ENCODE data around the gene LRP6. TPM values are rescaled to one million over a fixed set of nuclear protein-coding genes. Genes with fewer than 3 reads are reported as not detected.
"Not testable (repeated sequence)": the region's sequence is repeated elsewhere in the genome, so short reads cannot be mapped to it uniquely, and the experiment has no call there.

LRP6 gene
- total RNA-seq, 1 experiment from 2014 or later, result 22.0 TPM

- no peaks in the 10 kb centered on the region for H3K9me3 ChIP-seq (ENCODE audit: control insufficient read depth, insufficient read depth, low read depth, low read length)
- POLR2A ChIA-PET, result no interaction called here
- H3K4me3 ChIP-seq (ENCODE audit: low read depth in 2 of 2, low read length in 2 of 2), result no peak overlapping the region
- in situ Hi-C loops (cut with HindIII; ENCODE audit: low pct_unique_long_range_greater_than_20kb, low sequenced_read_pairs) (no loop called here), intact Hi-C loops (cut with micrococcal nuclease; ENCODE audit: unreplicated experiment) (no loop called here)
- no peaks in the 10 kb centered on the region for H3K36me3 ChIP-seq (ENCODE audit: control insufficient read depth, insufficient read depth, low read length)
- H3K4me1 ChIP-seq (ENCODE audit: control insufficient read depth, insufficient read depth, low read length), result no peaks in the 10 kb centered on the region
- no peaks in the 10 kb centered on the region for H3K27me3 ChIP-seq (ENCODE audit: control insufficient read depth, insufficient read depth, low read length)
- CTCF ChIA-PET, result no interaction called here
- no peak for ATAC-seq
- no peak for DNase-seq (ENCODE audit: low read depth, low spot score)
- BruUV-seq (replicated peaks), result no TSS peak
- H3K27ac ChIP-seq (ENCODE audit: low read length), result no peak overlapping the region
- TF ChIP-seq TCF7L2 (IDR thresholded peaks at IDR 0.05; ENCODE audit: low read depth, low read length) (no peak), REST (IDR thresholded peaks at IDR 0.05; ENCODE audit: insufficient read depth in 1 of 2, low read depth in 2 of 2, low read length in 1 of 2) (no peak), POLR2AphosphoS5 (IDR thresholded peaks at IDR 0.05; ENCODE audit: low read depth, low read length) (no peak), CTCF (IDR thresholded peaks at IDR 0.05) (no peak), SIN3A (IDR thresholded peaks at IDR 0.05; ENCODE audit: borderline replicate concordance, insufficient read depth, low read depth, low read length) (no peak)
These were observed 113.2 kb downstream of the LRP6 start for GRCh38 chr12:12153596-12153995.

GRCh38 chr12:12147111-12147510, 119.7 kb downstream of the LRP6 start:
- TF ChIP-seq POLR2AphosphoS5 (IDR thresholded peaks at IDR 0.05; ENCODE audit: low read depth, low read length) (no peak), SIN3A (IDR thresholded peaks at IDR 0.05; ENCODE audit: borderline replicate concordance, insufficient read depth, low read depth, low read length) (no peak), CTCF (IDR thresholded peaks at IDR 0.05) (no peak), REST (IDR thresholded peaks at IDR 0.05; ENCODE audit: insufficient read depth in 1 of 2, low read depth in 2 of 2, low read length in 1 of 2) (no peak), TCF7L2 (IDR thresholded peaks at IDR 0.05; ENCODE audit: low read depth, low read length) (no peak)
- in situ Hi-C loops (cut with HindIII; ENCODE audit: low pct_unique_long_range_greater_than_20kb, low sequenced_read_pairs), result no loop called here
- Histone ChIP-seq H3K9me3 (ENCODE audit: control insufficient read depth, insufficient read depth, low read depth, low read length) (no peaks in the 10 kb centered on the region), H3K4me3 (ENCODE audit: low read depth in 2 of 2, low read length in 2 of 2) (no peak overlapping the region), H3K4me1 (ENCODE audit: control insufficient read depth, insufficient read depth, low read length) (no peaks in the 10 kb centered on the region), H3K27ac (ENCODE audit: low read length) (no peak overlapping the region), H3K27me3 (ENCODE audit: control insufficient read depth, insufficient read depth, low read length) (no peaks in the 10 kb centered on the region), H3K36me3 (ENCODE audit: control insufficient read depth, insufficient read depth, low read length) (0 out of 2 replicates have a peak, but pooled peaks cover 3% of the 10 kb centered on the region)
- intact Hi-C loops (cut with micrococcal nuclease; ENCODE audit: unreplicated experiment), result no loop called here
- ATAC-seq (no peak), DNase-seq (ENCODE audit: low read depth, low spot score) (no peak)
- POLR2A ChIA-PET, result no interaction called here
- CTCF ChIA-PET, result no interaction called here
- no TSS peak for BruUV-seq (replicated peaks)

DNA sequence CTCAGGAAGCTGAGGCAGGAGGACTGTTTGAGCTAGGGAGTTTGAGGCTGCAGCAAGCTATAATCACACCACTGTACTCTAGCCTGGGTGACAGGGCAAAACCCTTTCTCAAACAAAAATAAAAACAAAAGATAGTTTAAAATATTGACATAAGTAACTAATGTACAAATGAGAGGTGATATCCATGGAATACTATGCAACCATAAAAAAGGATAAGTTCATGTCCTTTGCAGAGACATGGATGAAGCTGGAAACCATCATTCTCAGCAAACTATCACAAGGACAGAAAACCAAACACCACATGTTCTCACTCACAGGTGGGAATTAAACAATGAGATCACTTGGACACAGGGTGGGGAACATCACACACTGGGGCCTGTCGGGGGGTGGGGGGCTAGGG, 122.3 kb downstream of the LRP6 start:
- H3K4me1 ChIP-seq (ENCODE audit: control insufficient read depth, insufficient read depth, low read length); POLR2A ChIA-PET; DNase-seq (ENCODE audit: low read depth, low spot score); H3K27ac ChIP-seq (ENCODE audit: low read length); H3K4me3 ChIP-seq (ENCODE audit: low read depth in 2 of 2, low read length in 2 of 2); intact Hi-C loops (cut with micrococcal nuclease; ENCODE audit: unreplicated experiment); H3K27me3 ChIP-seq (ENCODE audit: control insufficient read depth, insufficient read depth, low read length); CTCF ChIA-PET; H3K9me3 ChIP-seq (ENCODE audit: control insufficient read depth, insufficient read depth, low read depth, low read length); BruUV-seq (replicated peaks); in situ Hi-C loops (cut with HindIII; ENCODE audit: low pct_unique_long_range_greater_than_20kb, low sequenced_read_pairs); ATAC-seq; H3K36me3 ChIP-seq (ENCODE audit: control insufficient read depth, insufficient read depth, low read length): not testable (repeated sequence)

All from Panc1 (cell line).